CD8-positive, alpha-beta memory T cell (primary cell): ENCODE data around the gene RCAN2. TPM values are rescaled to one million over a fixed set of nuclear protein-coding genes. Genes with fewer than 3 reads are reported as not detected.

ENCODE experiments used
- CTCF ChIA-PET: fragments of 350-600 bp; sonication (Branson Sonifier 250); formaldehyde crosslinking; loops from one replicate; lab custom pipeline; 2021; ENCODE audit warnings: antibody characterized with exemption; lab: Charles Lee
- POLR2A ChIA-PET: fragments of 350-600 bp; sonication (Branson Sonifier 250); formaldehyde crosslinking; loops from one replicate; lab custom pipeline; 2021; ENCODE audit warnings: antibody characterized with exemption; lab: Charles Lee
- DNase-seq, 5 donors: peaks; one replicate each; pipeline versions ENCODE4 v3.0.0 to v3.0.0-alpha.2; 2020 to 2022; ENCODE audit warnings: mixed read lengths in 1 of 5
- H3K27ac ChIP-seq: one replicate; pipeline ENCODE4 v1.7.0; 2013; ENCODE audit warnings: low read depth, mild to moderate bottlenecking, low read length, moderate library complexity
- H3K27me3 ChIP-seq: 2 replicates; pipeline ENCODE4 v1.7.0; 2013; ENCODE audit warnings: low read length, mild to moderate bottlenecking; ENCODE audit not compliant: insufficient read depth, poor library complexity, severe bottlenecking
- H3K36me3 ChIP-seq: 2 replicates; pipeline ENCODE4 v1.7.0; 2013; ENCODE audit warnings: mild to moderate bottlenecking, low read length, moderate library complexity; ENCODE audit not compliant: insufficient read depth
- H3K4me1 ChIP-seq: 2 replicates; pipeline ENCODE4 v1.7.0; 2013; ENCODE audit warnings: mild to moderate bottlenecking, low read length, moderate library complexity; ENCODE audit not compliant: insufficient read depth
- H3K4me3 ChIP-seq: 2 replicates; pipeline ENCODE4 v1.7.0; 2013; ENCODE audit warnings: mild to moderate bottlenecking, low read length
- H3K9me3 ChIP-seq: 2 replicates; pipeline ENCODE4 v1.7.0; 2013; ENCODE audit warnings: mild to moderate bottlenecking, low read length
- H3K27ac Mint-ChIP-seq, 8 donors: one replicate each; pipeline ENCODE4 v1.8.0; 2020 to 2021; ENCODE audit warnings: mixed read lengths in 8 of 8, mild to moderate bottlenecking in 6 of 8, inconsistent platforms in 3 of 8, moderate library complexity in 3 of 8
- H3K27me3 Mint-ChIP-seq, 2 donors: one replicate each; pipeline ENCODE4 v1.8.0; 2020 to 2021; ENCODE audit warnings: mixed read lengths in 2 of 2, mild to moderate bottlenecking in 1 of 2, moderate library complexity in 1 of 2
- H3K36me3 Mint-ChIP-seq, 3 donors: one replicate each; pipeline ENCODE4 v1.8.0; 2020 to 2021; ENCODE audit warnings: mixed read lengths in 3 of 3, inconsistent platforms in 1 of 3, mild to moderate bottlenecking in 1 of 3
- H3K4me1 Mint-ChIP-seq, 3 donors: one replicate each; pipeline ENCODE4 v1.8.0; 2020 to 2021; ENCODE audit warnings: mixed read lengths in 3 of 3, inconsistent platforms in 1 of 3, mild to moderate bottlenecking in 1 of 3
- H3K4me3 Mint-ChIP-seq, 7 donors: one replicate each; pipeline ENCODE4 v1.8.0; 2020 to 2021; ENCODE audit warnings: mixed read lengths in 7 of 7, mild to moderate bottlenecking in 6 of 7, moderate library complexity in 4 of 7, inconsistent platforms in 2 of 7
- H3K9me3 Mint-ChIP-seq, 5 donors: one replicate each; pipeline ENCODE4 v1.8.0; 2020 to 2022; ENCODE audit warnings: mixed read lengths in 5 of 5, mild to moderate bottlenecking in 3 of 5, moderate library complexity in 2 of 5, inconsistent platforms in 1 of 5
- polyA plus RNA-seq: library from polyadenylated mRNA; unstranded; fragments of 300-500 nt; fragmentation: Illumina TruSeq; gene quantifications from one replicate; pipeline ENCODE4 v1.2.3, GENCODE V29; 2021
- total RNA-seq, 2 experiments: library from RNA; stranded (reverse); gene quantifications; one replicate each; pipeline ENCODE4 v1.2.3, GENCODE V29; 2021

Gene RCAN2
- total and polyA plus RNA-seq, 3 experiments from 2014 or later: 0.48 to 0.82 (median 0.49) TPM

DNA sequence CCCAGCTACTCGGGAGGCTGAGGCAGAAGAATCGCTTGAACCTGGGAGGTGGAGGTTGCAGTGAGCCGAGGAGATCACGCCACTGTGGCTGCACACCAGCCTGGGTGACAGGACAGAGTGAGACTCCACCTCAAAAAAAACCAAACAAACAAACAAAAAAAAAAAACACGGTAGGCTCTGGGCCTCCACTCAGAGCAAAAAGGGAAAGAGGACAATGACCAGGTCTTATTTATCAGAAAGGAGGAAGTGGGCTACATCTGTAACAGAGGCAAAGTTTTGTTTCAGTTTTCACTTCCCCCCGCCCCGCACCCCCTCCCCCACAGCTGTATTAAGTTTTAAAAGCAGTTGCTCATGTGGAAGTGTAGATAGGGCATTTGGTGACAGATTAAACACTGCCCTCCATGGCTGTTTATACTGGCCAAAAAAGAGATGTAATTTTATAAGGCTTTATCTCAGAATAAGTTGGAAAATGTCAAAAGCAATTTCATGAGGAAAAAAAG lies 114.6 kb downstream of the RCAN2 start:
- Mint-ChIP-seq H3K4me1 (peaks cover 4 to 19% (median 7%) of the 10 kb centered on the region in 3 donors), H3K9me3 (no peaks in the 10 kb centered on the region), H3K27me3 (peaks cover 5 to 7% of the 10 kb centered on the region in 2 donors), H3K4me3 (peak overlapping the region in 6 of 7 donors; percentile 37 to 87 (median 48)), H3K36me3 (no peaks in the 10 kb centered on the region), H3K27ac (peak overlapping the region in 1 of 8 donors; percentile 14)
- ChIA-PET CTCF (no interaction called here), POLR2A (interaction anchor here (0.8 kb wide), 1 partner anchor 54 kb away, joined by 3 read pairs; no protein-coding TSS in a partner anchor)
- H3K27me3 ChIP-seq: no peaks in the 10 kb centered on the region
- no peak for DNase-seq
- H3K4me1 ChIP-seq: no peaks in the 10 kb centered on the region
- no peaks in the 10 kb centered on the region for H3K9me3 ChIP-seq
- H3K27ac ChIP-seq: no peak overlapping the region
- no peaks in the 10 kb centered on the region for H3K36me3 ChIP-seq
- H3K4me3 ChIP-seq: no peak overlapping the region

DNA sequence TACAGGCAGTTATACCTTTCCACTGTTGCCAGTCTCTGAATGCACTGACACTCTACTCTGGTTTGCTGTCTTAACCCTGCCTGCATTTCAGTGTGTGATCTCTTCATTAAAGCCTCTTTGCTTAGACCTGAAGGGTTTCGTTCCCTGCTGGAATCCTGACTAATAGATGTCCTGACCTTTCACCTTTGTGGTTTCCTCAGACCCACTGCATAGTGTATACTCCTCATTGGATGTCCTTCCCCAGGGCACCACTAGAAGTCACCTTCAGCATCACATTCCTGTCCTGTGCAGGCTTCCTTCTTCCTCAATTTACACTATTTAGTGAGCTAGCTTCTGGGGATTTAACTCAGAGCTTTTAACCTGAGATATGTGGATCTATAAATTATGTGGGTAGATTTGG lies 120.6 kb downstream of the RCAN2 start:
- H3K27me3 Mint-ChIP-seq: peaks cover 0 to 2% of the 10 kb centered on the region in 2 donors
- ChIA-PET POLR2A (no interaction called here), CTCF (no interaction called here)
- Histone ChIP-seq H3K4me1 (no peaks in the 10 kb centered on the region), H3K4me3 (no peak overlapping the region), H3K36me3 (no peaks in the 10 kb centered on the region), H3K27ac (no peak overlapping the region), H3K9me3 (no peaks in the 10 kb centered on the region), H3K27me3 (no peaks in the 10 kb centered on the region)
- DNase-seq: no peak
- no peaks in the 10 kb centered on the region for H3K9me3 Mint-ChIP-seq
- H3K4me3 Mint-ChIP-seq: no peak overlapping the region
- peak overlapping the region in 1 of 8 donors; percentile 19 for H3K27ac Mint-ChIP-seq
- H3K36me3 Mint-ChIP-seq: no peaks in the 10 kb centered on the region
- H3K4me1 Mint-ChIP-seq: no peaks in the 10 kb centered on the region

GRCh38 chr6:46368169-46368536 lies 123.1 kb downstream of the RCAN2 start:
- H3K27me3 ChIP-seq: no peaks in the 10 kb centered on the region
- no peak for DNase-seq
- ChIA-PET CTCF (interaction anchor here (0.9 kb wide), 1 partner anchor 10 kb away, joined by 3 read pairs; no protein-coding TSS in a partner anchor), POLR2A (no interaction called here)
- peaks cover 2 to 5% of the 10 kb centered on the region in 2 donors for H3K27me3 Mint-ChIP-seq
- no peaks in the 10 kb centered on the region for H3K9me3 ChIP-seq
- no peak overlapping the region for H3K27ac ChIP-seq
- no peaks in the 10 kb centered on the region for H3K36me3 ChIP-seq
- no peaks in the 10 kb centered on the region for H3K36me3 Mint-ChIP-seq
- H3K4me1 Mint-ChIP-seq: no peaks in the 10 kb centered on the region
- no peaks in the 10 kb centered on the region for H3K4me1 ChIP-seq
- no peaks in the 10 kb centered on the region for H3K9me3 Mint-ChIP-seq
- H3K27ac Mint-ChIP-seq: no peak overlapping the region
- H3K4me3 ChIP-seq: no peak overlapping the region
- H3K4me3 Mint-ChIP-seq: no peak overlapping the region

DNA sequence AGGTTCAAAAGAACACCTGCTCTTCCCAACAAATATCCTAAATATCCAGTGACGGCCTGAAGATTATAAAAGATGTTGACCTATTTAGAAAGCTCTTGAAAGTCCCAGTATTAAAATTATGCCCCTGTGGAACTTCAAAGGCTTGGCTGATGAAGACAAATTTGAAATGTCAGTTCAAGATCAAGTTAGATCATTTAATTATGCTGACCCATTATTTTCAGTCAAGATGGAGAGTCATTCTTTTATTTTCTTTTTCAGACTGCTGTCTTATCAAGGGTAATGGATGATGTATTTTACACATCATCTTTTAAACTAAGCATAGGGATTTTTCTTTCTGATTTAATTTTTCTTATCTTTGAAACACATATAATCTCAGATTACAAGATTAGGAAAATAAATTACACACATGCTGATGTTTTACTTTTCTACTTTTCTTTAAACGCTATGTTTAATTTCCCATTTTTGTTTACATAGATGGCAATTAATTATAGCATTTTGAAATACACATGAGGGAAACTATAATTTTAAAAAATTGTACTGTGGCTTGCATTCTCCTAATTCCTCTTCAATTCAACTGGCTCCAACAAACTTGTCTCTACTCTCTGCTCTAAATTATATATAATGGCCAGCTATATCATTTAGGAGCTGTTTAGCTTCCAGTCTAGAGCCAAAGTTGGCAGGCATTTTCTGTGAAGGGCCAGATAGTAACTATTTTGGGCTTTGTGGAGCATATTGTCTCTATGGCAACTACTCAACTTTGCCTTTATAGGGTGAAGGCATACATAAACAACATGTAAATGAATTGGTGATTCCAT lies 123.7 kb downstream of the RCAN2 start:
- Histone ChIP-seq H3K27ac (no peak overlapping the region), H3K36me3 (no peaks in the 10 kb centered on the region), H3K4me3 (no peak overlapping the region), H3K27me3 (no peaks in the 10 kb centered on the region), H3K4me1 (no peaks in the 10 kb centered on the region), H3K9me3 (no peaks in the 10 kb centered on the region)
- Mint-ChIP-seq H3K36me3 (no peaks in the 10 kb centered on the region), H3K9me3 (no peaks in the 10 kb centered on the region), H3K27me3 (peaks cover 3 to 5% of the 10 kb centered on the region in 2 donors), H3K27ac (no peak overlapping the region), H3K4me1 (no peaks in the 10 kb centered on the region), H3K4me3 (no peak overlapping the region)
- CTCF ChIA-PET: no interaction called here
- no peak for DNase-seq
- POLR2A ChIA-PET: no interaction called here

- POLR2A ChIA-PET: no interaction called here
- H3K9me3 Mint-ChIP-seq: no peaks in the 10 kb centered on the region
- no peak overlapping the region for H3K27ac Mint-ChIP-seq
- no peak overlapping the region for H3K4me3 ChIP-seq
- no peaks in the 10 kb centered on the region for H3K4me1 ChIP-seq
- no peaks in the 10 kb centered on the region for H3K4me1 Mint-ChIP-seq
- CTCF ChIA-PET: no interaction called here
- H3K4me3 Mint-ChIP-seq: no peak overlapping the region
- H3K36me3 ChIP-seq: no peaks in the 10 kb centered on the region
- H3K27me3 Mint-ChIP-seq: peaks cover 3 to 5% of the 10 kb centered on the region in 2 donors
- no peaks in the 10 kb centered on the region for H3K9me3 ChIP-seq
- H3K27me3 ChIP-seq: no peaks in the 10 kb centered on the region
- no peak overlapping the region for H3K27ac ChIP-seq
- H3K36me3 Mint-ChIP-seq: no peaks in the 10 kb centered on the region
- no peak for DNase-seq
These were observed 124.9 kb downstream of the RCAN2 start for GRCh38 chr6:46366190-46366900.

GRCh38 chr6:46357591-46357990 lies 133.7 kb downstream of the RCAN2 start:
- ChIA-PET POLR2A (no interaction called here), CTCF (interaction anchor here (1.1 kb wide), 1 partner anchor 11 kb away, joined by 3 read pairs; no protein-coding TSS in a partner anchor)
- H3K36me3 Mint-ChIP-seq: peaks cover 0 to 1% (median 0%) of the 10 kb centered on the region in 3 donors
- DNase-seq: no peak
- H3K4me1 Mint-ChIP-seq: peaks cover 6 to 16% (median 9%) of the 10 kb centered on the region in 3 donors
- Histone ChIP-seq H3K27me3 (no peaks in the 10 kb centered on the region), H3K36me3 (no peaks in the 10 kb centered on the region), H3K4me3 (no peak overlapping the region), H3K27ac (no peak overlapping the region), H3K9me3 (no peaks in the 10 kb centered on the region), H3K4me1 (no peaks in the 10 kb centered on the region)
- peaks cover 0 to 1% of the 10 kb centered on the region in 2 donors for H3K27me3 Mint-ChIP-seq
- H3K4me3 Mint-ChIP-seq: peak overlapping the region in 2 of 7 donors; percentile 43 to 76
- H3K9me3 Mint-ChIP-seq: no peaks in the 10 kb centered on the region
- no peak overlapping the region for H3K27ac Mint-ChIP-seq

GRCh38 chr6:46356543-46356942 lies 134.7 kb downstream of the RCAN2 start:
- CTCF ChIA-PET: no interaction called here
- Histone ChIP-seq H3K27me3 (no peaks in the 10 kb centered on the region), H3K4me3 (no peak overlapping the region), H3K9me3 (no peaks in the 10 kb centered on the region), H3K27ac (no peak overlapping the region), H3K4me1 (no peaks in the 10 kb centered on the region), H3K36me3 (no peaks in the 10 kb centered on the region)
- POLR2A ChIA-PET: no interaction called here
- no peak for DNase-seq
- no peaks in the 10 kb centered on the region for H3K9me3 Mint-ChIP-seq
- no peak overlapping the region for H3K27ac Mint-ChIP-seq
- H3K36me3 Mint-ChIP-seq: peaks cover 0 to 1% (median 0%) of the 10 kb centered on the region in 3 donors
- H3K4me1 Mint-ChIP-seq: peaks cover 6 to 16% (median 9%) of the 10 kb centered on the region in 3 donors
- peaks cover 0 to 1% of the 10 kb centered on the region in 2 donors for H3K27me3 Mint-ChIP-seq
- H3K4me3 Mint-ChIP-seq: no peak overlapping the region

DNA sequence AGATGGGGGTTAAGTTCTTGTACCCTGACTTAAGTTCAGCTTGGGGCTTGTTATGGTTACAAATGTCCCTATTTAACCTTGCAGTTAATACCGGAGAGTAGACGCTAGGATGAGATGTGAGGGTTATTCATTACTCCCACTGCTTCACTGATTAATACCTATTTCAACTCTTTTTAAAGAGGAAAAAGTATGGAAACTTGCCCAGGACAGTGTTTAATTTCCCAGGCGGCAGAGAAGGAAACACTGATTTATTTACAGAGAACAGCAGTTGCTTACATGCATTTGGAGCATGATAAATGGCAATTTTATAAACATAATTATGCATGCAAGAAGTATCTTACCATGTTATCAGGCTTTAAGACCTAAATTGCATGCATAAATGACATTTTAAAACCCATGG lies 137.7 kb downstream of the RCAN2 start:
- DNase-seq: no peak
- no peaks in the 10 kb centered on the region for H3K9me3 ChIP-seq
- no peak overlapping the region for H3K4me3 ChIP-seq
- no peaks in the 10 kb centered on the region for H3K9me3 Mint-ChIP-seq
- ChIA-PET CTCF (no interaction called here), POLR2A (no interaction called here)
- no peaks in the 10 kb centered on the region for H3K4me1 ChIP-seq
- H3K27me3 ChIP-seq: no peaks in the 10 kb centered on the region
- peaks cover 6 to 16% (median 9%) of the 10 kb centered on the region in 3 donors for H3K4me1 Mint-ChIP-seq
- no peak overlapping the region for H3K27ac Mint-ChIP-seq
- no peaks in the 10 kb centered on the region for H3K36me3 Mint-ChIP-seq
- H3K4me3 Mint-ChIP-seq: no peak overlapping the region
- no peak overlapping the region for H3K27ac ChIP-seq
- peaks cover 0 to 1% of the 10 kb centered on the region in 2 donors for H3K27me3 Mint-ChIP-seq
- no peaks in the 10 kb centered on the region for H3K36me3 ChIP-seq
